Breast epithelium (tissue), 4 donors: ENCODE results near the gene MEG3. TPM values are rescaled to one million over a fixed set of nuclear protein-coding genes. Genes with fewer than 3 reads are reported as not detected.
A peak's percentile ranks its signal among the peaks of the same experiment; 100 is the strongest.

ENCODE experiments used
- DNase-seq, 2 donors: peaks; one replicate each; pipeline ENCODE4 v3.0.0-alpha.2; 2019; ENCODE audit warnings: low spot score in 2 of 2
- H3K27ac ChIP-seq, 2 donors: fragments of 200-600 bp; sonication (generic) in 1 of 2; one replicate each; pipeline ENCODE4 v1.5.1; 2016 to 2019; ENCODE audit warnings: mild to moderate bottlenecking in 1 of 2
- H3K27me3 ChIP-seq, 2 donors: fragments of 200-600 bp; sonication (generic) in 1 of 2; one replicate each; pipeline versions ENCODE4 v1.5.1 to v1.6.0; 2017 to 2019; ENCODE audit warnings: control low read depth in 1 of 2, mild to moderate bottlenecking in 1 of 2
- H3K36me3 ChIP-seq: fragments of 200-600 bp; one replicate; pipeline ENCODE4 v1.5.1; 2019
- H3K4me1 ChIP-seq, 2 donors: fragments of 200-600 bp; sonication (generic); one replicate each; pipeline ENCODE4 v1.5.1; 2016 to 2019; ENCODE audit warnings: control low read depth in 1 of 2
- H3K4me3 ChIP-seq, 3 donors: fragments of 200-600 bp; sonication (generic); 1 replicate in 2 of 3; 2 replicates in 1 of 3; pipeline ENCODE4 v1.5.1; 2016 to 2019; ENCODE audit warnings: mild to moderate bottlenecking in 3 of 3, moderate library complexity in 2 of 3
- H3K9me3 ChIP-seq, 2 donors: fragments of 200-600 bp; sonication (generic) in 1 of 2; one replicate each; pipeline ENCODE4 v1.5.1; 2016 to 2019; ENCODE audit warnings: control low read depth in 1 of 2
- POLR2A ChIP-seq: fragments of 450-650 bp; IDR thresholded peaks from one replicate; pipeline ENCODE4 v1.6.1; 2016; ENCODE audit warnings: antibody characterized with exemption, mild to moderate bottlenecking, moderate library complexity
- POLR2AphosphoS5 ChIP-seq, 3 donors: sonication (generic); formaldehyde crosslinking; IDR thresholded peaks; one replicate each; pipeline ENCODE4 v1.6.1; 2017; ENCODE audit warnings: antibody characterized with exemption in 3 of 3
- intact Hi-C: fragments of 100-400 bp; cut with DNase I; formaldehyde crosslinking; loops from one replicate; pipeline ENCODE4 v1.15.1; 2023; ENCODE audit warnings: low total_unique reads
- total RNA-seq, 3 donors: library from RNA; depleted of rRNA; stranded (reverse); fragments of >200 nt; gene quantifications; one replicate each; pipeline ENCODE4 v1.1.0, GENCODE V29; 2016
- TF ChIP-seq, protein P1 (sequence below), 3 donors: fragments of 450-650 bp; IDR thresholded peaks; one replicate each; pipeline ENCODE4 v1.5.1; 2016 to 2017; ENCODE audit warnings: antibody characterized with exemption in 3 of 3, mild to moderate bottlenecking in 3 of 3, moderate library complexity in 3 of 3

The MEG3 gene
- total RNA-seq, 3 donors from 2014 or later: 45.2 to 68.8 (median 49.8) TPM

DNA sequence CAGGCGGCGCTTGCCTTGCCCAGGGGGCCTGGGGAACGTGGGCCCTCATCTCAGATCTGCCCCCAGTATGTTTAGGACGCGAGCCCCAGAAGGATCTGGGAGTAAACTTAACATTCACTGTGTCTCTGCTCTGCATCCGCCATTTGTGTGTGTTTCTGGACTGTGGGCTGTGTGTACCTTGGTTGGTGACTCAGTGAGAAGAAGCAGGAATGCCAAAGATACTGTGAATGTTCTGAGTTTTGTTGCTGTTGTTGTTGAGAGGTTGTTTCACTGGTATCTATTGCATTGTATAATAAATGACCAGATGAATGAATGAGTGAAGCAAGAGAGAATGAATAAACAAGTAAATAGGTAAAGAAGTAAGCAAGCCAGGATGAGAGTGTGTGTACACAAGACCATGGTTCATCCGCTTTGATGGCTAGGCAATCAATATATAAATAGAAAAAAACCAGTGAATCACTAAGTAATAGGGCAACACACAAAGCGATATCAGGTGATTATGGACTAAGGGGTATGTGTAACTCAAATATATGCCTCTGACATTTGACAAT is 20.5 kb downstream of the MEG3 start:
- H3K36me3 ChIP-seq: no peaks in the 10 kb centered on the region

DNA sequence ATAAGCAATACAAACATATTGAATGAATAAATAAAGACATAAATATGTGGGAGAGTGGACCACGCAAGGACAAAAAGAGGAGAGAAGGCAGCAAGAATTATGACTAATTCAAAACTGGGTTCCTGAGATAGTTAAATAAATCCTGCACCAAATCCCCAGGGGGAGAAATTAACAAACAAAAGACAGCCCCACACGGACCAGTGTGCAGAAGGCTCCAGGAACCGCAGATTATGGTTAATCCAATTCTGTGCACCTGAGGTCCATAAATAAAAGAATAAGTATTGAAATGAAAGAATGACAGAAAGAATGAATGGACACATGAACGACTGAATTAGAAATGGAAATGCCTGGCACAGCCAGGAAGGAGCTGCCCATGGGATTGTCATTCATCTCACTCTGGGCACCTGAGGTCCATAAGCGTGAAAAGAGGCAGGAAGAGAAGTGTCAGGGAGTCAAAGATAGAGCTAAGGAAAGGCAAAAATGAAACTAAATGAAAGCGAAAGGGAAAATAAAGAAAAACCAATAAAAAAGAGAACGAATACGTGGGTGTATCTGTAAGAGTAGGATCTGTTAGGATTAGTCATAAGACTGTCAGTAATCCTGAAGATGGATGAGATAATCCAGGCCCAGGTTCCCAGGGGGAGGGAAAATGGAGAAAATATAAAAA is 23.3 kb downstream of the MEG3 start:
- TF ChIP-seq POLR2A (no peak), POLR2AphosphoS5 (IDR thresholded peaks at IDR 0.05) (no peak)
- TF ChIP-seq, protein P1, sequence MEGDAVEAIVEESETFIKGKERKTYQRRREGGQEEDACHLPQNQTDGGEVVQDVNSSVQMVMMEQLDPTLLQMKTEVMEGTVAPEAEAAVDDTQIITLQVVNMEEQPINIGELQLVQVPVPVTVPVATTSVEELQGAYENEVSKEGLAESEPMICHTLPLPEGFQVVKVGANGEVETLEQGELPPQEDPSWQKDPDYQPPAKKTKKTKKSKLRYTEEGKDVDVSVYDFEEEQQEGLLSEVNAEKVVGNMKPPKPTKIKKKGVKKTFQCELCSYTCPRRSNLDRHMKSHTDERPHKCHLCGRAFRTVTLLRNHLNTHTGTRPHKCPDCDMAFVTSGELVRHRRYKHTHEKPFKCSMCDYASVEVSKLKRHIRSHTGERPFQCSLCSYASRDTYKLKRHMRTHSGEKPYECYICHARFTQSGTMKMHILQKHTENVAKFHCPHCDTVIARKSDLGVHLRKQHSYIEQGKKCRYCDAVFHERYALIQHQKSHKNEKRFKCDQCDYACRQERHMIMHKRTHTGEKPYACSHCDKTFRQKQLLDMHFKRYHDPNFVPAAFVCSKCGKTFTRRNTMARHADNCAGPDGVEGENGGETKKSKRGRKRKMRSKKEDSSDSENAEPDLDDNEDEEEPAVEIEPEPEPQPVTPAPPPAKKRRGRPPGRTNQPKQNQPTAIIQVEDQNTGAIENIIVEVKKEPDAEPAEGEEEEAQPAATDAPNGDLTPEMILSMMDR (IDR thresholded peaks at IDR 0.05): no peak

More for the DNA sequence above, 20.5 kb downstream of the MEG3 start:
- TF ChIP-seq POLR2AphosphoS5 (IDR thresholded peaks at IDR 0.05) (no peak), POLR2A (no peak)
- TF ChIP-seq, protein P1 (IDR thresholded peaks at IDR 0.05): no peak
- no peaks in the 10 kb centered on the region for H3K27me3 ChIP-seq
- no peak for DNase-seq
- no peak overlapping the region for H3K27ac ChIP-seq
- no peaks in the 10 kb centered on the region for H3K4me1 ChIP-seq
- no peaks in the 10 kb centered on the region for H3K9me3 ChIP-seq
- intact Hi-C loops: no loop called here
- no peak overlapping the region for H3K4me3 ChIP-seq

DNA sequence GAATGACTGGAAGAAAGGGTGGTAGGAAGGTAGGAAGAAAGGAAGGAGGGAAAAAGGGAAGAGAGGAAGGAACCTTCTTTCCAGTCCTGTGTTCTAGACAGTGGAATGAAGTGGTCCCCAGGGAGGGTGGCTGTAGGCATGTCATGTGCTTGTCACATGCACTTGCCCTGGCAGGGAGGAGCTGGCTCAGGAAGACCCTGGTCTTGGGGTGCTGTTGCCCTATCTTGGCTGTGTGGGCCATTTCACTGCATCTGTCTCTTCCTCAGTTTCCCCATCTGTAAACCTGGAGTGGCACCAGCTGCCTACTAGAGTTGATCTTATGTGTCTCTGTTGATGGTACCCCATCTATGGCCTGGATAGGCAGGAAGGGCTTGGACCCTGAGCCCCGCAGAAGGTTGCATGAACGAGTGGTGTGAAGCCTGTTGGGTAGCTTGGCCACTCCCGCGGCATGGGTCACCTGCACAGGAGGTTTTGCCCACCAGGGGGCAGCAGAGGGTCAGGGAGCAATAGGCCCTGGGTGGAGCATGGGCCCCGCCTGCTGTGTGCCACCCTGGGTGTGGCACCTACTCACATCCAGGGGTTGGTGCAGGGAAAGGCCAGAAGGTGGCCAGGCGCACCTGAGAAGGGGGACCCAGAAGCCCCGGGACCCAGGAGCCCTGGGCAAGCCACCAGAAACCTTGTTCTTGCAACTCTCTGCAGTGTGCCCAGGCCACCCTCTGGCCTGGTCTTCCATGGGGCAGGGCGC is 25.1 kb downstream of the MEG3 start:
- Histone ChIP-seq H3K27ac (no peak overlapping the region), H3K4me3 (no peak overlapping the region), H3K27me3 (no peaks in the 10 kb centered on the region), H3K36me3 (no peaks in the 10 kb centered on the region), H3K9me3 (no peaks in the 10 kb centered on the region), H3K4me1 (no peaks in the 10 kb centered on the region)
- peak; percentile 26 to 78 for DNase-seq
- intact Hi-C loops: no loop called here
- TF ChIP-seq POLR2A (no peak), POLR2AphosphoS5 (IDR thresholded peaks at IDR 0.05) (no peak)
- TF ChIP-seq, protein P1 (IDR thresholded peaks at IDR 0.05): peak; percentile 48 to 73 (median 71)

More for the DNA sequence above, 23.3 kb downstream of the MEG3 start:
- Histone ChIP-seq H3K36me3 (no peaks in the 10 kb centered on the region), H3K4me3 (no peak overlapping the region), H3K9me3 (no peaks in the 10 kb centered on the region), H3K4me1 (no peaks in the 10 kb centered on the region), H3K27me3 (no peaks in the 10 kb centered on the region), H3K27ac (no peak overlapping the region)
- intact Hi-C loops: no loop called here
- DNase-seq: no peak

DNA sequence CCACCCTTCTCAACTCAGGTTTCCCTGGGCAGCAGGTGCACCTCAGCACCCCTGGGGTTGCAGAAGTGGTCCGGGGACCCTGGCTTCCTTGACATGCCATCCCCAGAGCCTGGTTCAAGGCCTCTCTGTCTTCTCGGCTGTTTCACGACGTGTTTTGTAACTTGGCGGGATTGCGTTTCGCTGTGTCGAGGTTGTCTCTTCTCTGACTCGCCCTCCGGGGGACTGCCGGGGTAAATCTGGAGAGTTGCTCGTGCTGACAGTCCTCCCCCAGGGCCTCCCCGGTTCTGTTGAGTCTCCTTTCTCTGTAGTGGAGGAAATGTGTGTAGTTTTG is 25.6 kb downstream of the MEG3 start:
- H3K36me3 ChIP-seq: no peaks in the 10 kb centered on the region
- H3K27ac ChIP-seq: no peak overlapping the region
- no peaks in the 10 kb centered on the region for H3K9me3 ChIP-seq
- DNase-seq: no peak
- no peaks in the 10 kb centered on the region for H3K4me1 ChIP-seq
- H3K4me3 ChIP-seq: no peak overlapping the region
- TF ChIP-seq, protein P1 (IDR thresholded peaks at IDR 0.05): no peak
- no peak for TF ChIP-seq POLR2A
- no peak for TF ChIP-seq POLR2AphosphoS5 (IDR thresholded peaks at IDR 0.05)
- H3K27me3 ChIP-seq: no peaks in the 10 kb centered on the region
- intact Hi-C loops: no loop called here
